Measurements from ENCODE around the gene ATMIN. TPM values are rescaled to one million over a fixed set of nuclear protein-coding genes. Genes with fewer than 3 reads are reported as not detected.

Gene ATMIN
- total and polyA plus RNA-seq, 2 donors (not counting 1 experiment from before 2014, with no cell fraction given): 43.8 to 52.8 TPM

GRCh38 chr16:81095953-81096714 lies 60.5 kb downstream of the ATMIN start, which contains the start of gene GCSH:
Gene GCSH, minus strand, starts transcription at chr16:81096395. Its CDS starts 117 bp downstream, at chr16:81096278.
- H4K20me1 ChIP-seq (ENCODE audit: control insufficient read depth, extremely low read depth, insufficient read depth, low read length): no peaks in the 10 kb centered on the region
- peak within 1 kb of the TSS; percentile 62 to 83 (median 73) for H3K4me3 ChIP-seq (replicated peaks in 1 of 4; ENCODE audit: control extremely low read depth in 1 of 4, insufficient read depth in 1 of 4, low read depth in 3 of 4, low read length in 4 of 4)
- peak within 1 kb of the TSS; percentile 37 for H3K27ac ChIP-seq (ENCODE audit: insufficient read depth, low read length)
- H3K79me2 ChIP-seq (ENCODE audit: control insufficient read depth, insufficient read depth, low read length): peaks cover 4% of the 10 kb centered on the region
- H3K4me2 ChIP-seq (ENCODE audit: extremely low read depth, insufficient read depth, low read length): peak within 1 kb of the TSS; percentile 89
- H3K36me3 ChIP-seq (ENCODE audit: control insufficient read depth, insufficient read depth, low read length): no peaks in the 10 kb centered on the region
- H3K4me1 ChIP-seq (ENCODE audit: control insufficient read depth, extremely low read depth, insufficient read depth, low read length): no peaks in the 10 kb centered on the region
- peak; percentile 98 to 99 for DNase-seq (ENCODE audit: low read depth in 2 of 2)
- H3K9ac ChIP-seq (ENCODE audit: insufficient read depth, low read length): peak within 1 kb of the TSS; percentile 54
- H3K9me3 ChIP-seq (ENCODE audit: control insufficient read depth, insufficient read depth, low read depth, low read length): no peaks in the 10 kb centered on the region
- no peak for TF ChIP-seq EZH2 (IDR thresholded peaks at IDR 0.05; ENCODE audit: low read length, missing control alignments)
- no peak for TF ChIP-seq CTCF (conservative IDR thresholded peaks at IDR 0.05 in 1 of 2, IDR thresholded peaks at IDR 0.05 in 1 of 2; ENCODE audit: low read depth in 1 of 2, low read length in 2 of 2)
- H3K27me3 ChIP-seq (ENCODE audit: control insufficient read depth, insufficient read depth, low read length): no peaks in the 10 kb centered on the region
- peak within 1 kb of the TSS; percentile 64 for H2AFZ ChIP-seq (ENCODE audit: low read length)

DNA sequence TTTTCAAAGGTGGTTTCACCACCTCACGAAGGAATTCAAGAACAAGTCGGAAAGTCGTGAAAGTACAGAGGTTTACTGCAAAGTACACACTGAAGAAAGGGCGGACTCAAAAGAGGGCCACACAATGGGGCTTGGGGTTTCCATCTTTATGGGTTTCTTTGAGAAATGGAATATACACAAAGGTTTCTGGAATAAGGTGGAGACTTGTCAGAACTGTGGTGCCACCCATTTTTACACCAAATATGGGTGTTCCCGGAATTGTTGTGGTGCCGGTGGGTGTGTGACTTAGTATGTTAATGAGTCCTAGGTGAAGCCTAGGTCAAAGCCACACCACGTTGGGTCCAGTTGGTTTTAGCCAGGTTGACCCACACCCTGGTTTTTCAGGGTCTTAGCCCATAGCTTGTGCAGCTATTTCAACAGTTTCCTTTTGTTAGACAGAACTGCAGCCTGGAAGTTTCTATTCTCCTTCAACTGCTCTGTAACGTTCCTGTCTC lies 61.1 kb downstream of the ATMIN start:
- H3K4me1 ChIP-seq (ENCODE audit: control insufficient read depth, extremely low read depth, insufficient read depth, low read length): no peaks in the 10 kb centered on the region
- DNase-seq (ENCODE audit: low read depth in 2 of 2): no peak
- H3K9me3 ChIP-seq (ENCODE audit: control insufficient read depth, insufficient read depth, low read depth, low read length): no peaks in the 10 kb centered on the region
- H3K36me3 ChIP-seq (ENCODE audit: control insufficient read depth, insufficient read depth, low read length): no peaks in the 10 kb centered on the region
- peak overlapping the region; percentile 10 for H2AFZ ChIP-seq (ENCODE audit: low read length)
- H3K27ac ChIP-seq (ENCODE audit: insufficient read depth, low read length): no peak overlapping the region
- H3K4me2 ChIP-seq (ENCODE audit: extremely low read depth, insufficient read depth, low read length): peak overlapping the region; percentile 62
- no peaks in the 10 kb centered on the region for H4K20me1 ChIP-seq (ENCODE audit: control insufficient read depth, extremely low read depth, insufficient read depth, low read length)
- peak overlapping the region in 2 of 4 experiments; percentile 17 to 52 for H3K4me3 ChIP-seq (replicated peaks in 1 of 4; ENCODE audit: control extremely low read depth in 1 of 4, insufficient read depth in 1 of 4, low read depth in 3 of 4, low read length in 4 of 4)
- TF ChIP-seq EZH2 (IDR thresholded peaks at IDR 0.05; ENCODE audit: low read length, missing control alignments) (no peak), CTCF (conservative IDR thresholded peaks at IDR 0.05 in 1 of 2, IDR thresholded peaks at IDR 0.05 in 1 of 2; ENCODE audit: low read depth in 1 of 2, low read length in 2 of 2) (no peak)
- H3K79me2 ChIP-seq (ENCODE audit: control insufficient read depth, insufficient read depth, low read length): peaks cover 4% of the 10 kb centered on the region
- no peak overlapping the region for H3K9ac ChIP-seq (ENCODE audit: insufficient read depth, low read length)
- no peaks in the 10 kb centered on the region for H3K27me3 ChIP-seq (ENCODE audit: control insufficient read depth, insufficient read depth, low read length)

Other genes starting within 250 kb of the ATMIN start
- gene CDYL2, start 231.2 kb upstream of the ATMIN start, total RNA-seq: 2.1 and 3.5 TPM in 2 replicates
- 1.0 and 1.1 TPM in 2 replicates for gene CDYL2, start 231.2 kb upstream of the ATMIN start, polyA plus RNA-seq
- 35.2 and 70.5 TPM in 2 replicates for gene CMC2, start 29.0 kb upstream of the ATMIN start, total RNA-seq
- gene CMC2, start 29.0 kb upstream of the ATMIN start, polyA plus RNA-seq: 77.3 and 128 TPM in 2 replicates
- gene CENPN, start 28.6 kb upstream of the ATMIN start, total RNA-seq: 8.7 and 19.5 TPM in 2 replicates
- gene CENPN, start 28.6 kb upstream of the ATMIN start, polyA plus RNA-seq: 33.8 and 86.6 TPM in 2 replicates
- gene C16orf46, start 41.4 kb downstream of the ATMIN start, total RNA-seq: 0.51 TPM in 1 of 2 replicates, not detected in the other
- 0.24 and 0.33 TPM in 2 replicates for gene C16orf46, start 41.4 kb downstream of the ATMIN start, polyA plus RNA-seq
- 15.0 and 15.4 TPM in 2 replicates for gene GCSH, start 60.6 kb downstream of the ATMIN start, total RNA-seq
- gene GCSH, start 60.6 kb downstream of the ATMIN start, polyA plus RNA-seq: 29.9 and 30.3 TPM in 2 replicates
- under 0.01 and 0.26 TPM in 2 replicates for gene BCO1, start 202.8 kb downstream of the ATMIN start, total RNA-seq
- gene BCO1, start 202.8 kb downstream of the ATMIN start, polyA plus RNA-seq: 0.05 and 0.10 TPM in 2 replicates